CD8-positive, alpha-beta memory T cell (primary cell): ENCODE results near the gene LEMD2. TPM values are rescaled to one million over a fixed set of nuclear protein-coding genes. Genes with fewer than 3 reads are reported as not detected.

Experiments used
- CTCF ChIA-PET: fragments of 350-600 bp; sonication (Branson Sonifier 250); formaldehyde crosslinking; loops from one replicate; lab custom pipeline; 2021; ENCODE audit warnings: antibody characterized with exemption; lab: Charles Lee
- POLR2A ChIA-PET: fragments of 350-600 bp; sonication (Branson Sonifier 250); formaldehyde crosslinking; loops from one replicate; lab custom pipeline; 2021; ENCODE audit warnings: antibody characterized with exemption; lab: Charles Lee
- DNase-seq, 5 donors: peaks; one replicate each; pipeline versions ENCODE4 v3.0.0 to v3.0.0-alpha.2; 2020 to 2022; ENCODE audit warnings: mixed read lengths in 1 of 5
- H3K27ac ChIP-seq: one replicate; pipeline ENCODE4 v1.7.0; 2013; ENCODE audit warnings: low read depth, mild to moderate bottlenecking, low read length, moderate library complexity
- H3K27me3 ChIP-seq: 2 replicates; pipeline ENCODE4 v1.7.0; 2013; ENCODE audit warnings: low read length, mild to moderate bottlenecking; ENCODE audit not compliant: insufficient read depth, poor library complexity, severe bottlenecking
- H3K36me3 ChIP-seq: 2 replicates; pipeline ENCODE4 v1.7.0; 2013; ENCODE audit warnings: mild to moderate bottlenecking, low read length, moderate library complexity; ENCODE audit not compliant: insufficient read depth
- H3K4me1 ChIP-seq: 2 replicates; pipeline ENCODE4 v1.7.0; 2013; ENCODE audit warnings: mild to moderate bottlenecking, low read length, moderate library complexity; ENCODE audit not compliant: insufficient read depth
- H3K4me3 ChIP-seq: 2 replicates; pipeline ENCODE4 v1.7.0; 2013; ENCODE audit warnings: mild to moderate bottlenecking, low read length
- H3K9me3 ChIP-seq: 2 replicates; pipeline ENCODE4 v1.7.0; 2013; ENCODE audit warnings: mild to moderate bottlenecking, low read length
- H3K27ac Mint-ChIP-seq, 8 donors: one replicate each; pipeline ENCODE4 v1.8.0; 2020 to 2021; ENCODE audit warnings: mixed read lengths in 8 of 8, mild to moderate bottlenecking in 6 of 8, inconsistent platforms in 3 of 8, moderate library complexity in 3 of 8
- H3K27me3 Mint-ChIP-seq, 2 donors: one replicate each; pipeline ENCODE4 v1.8.0; 2020 to 2021; ENCODE audit warnings: mixed read lengths in 2 of 2, mild to moderate bottlenecking in 1 of 2, moderate library complexity in 1 of 2
- H3K36me3 Mint-ChIP-seq, 3 donors: one replicate each; pipeline ENCODE4 v1.8.0; 2020 to 2021; ENCODE audit warnings: mixed read lengths in 3 of 3, inconsistent platforms in 1 of 3, mild to moderate bottlenecking in 1 of 3
- H3K4me1 Mint-ChIP-seq, 3 donors: one replicate each; pipeline ENCODE4 v1.8.0; 2020 to 2021; ENCODE audit warnings: mixed read lengths in 3 of 3, inconsistent platforms in 1 of 3, mild to moderate bottlenecking in 1 of 3
- H3K4me3 Mint-ChIP-seq, 7 donors: one replicate each; pipeline ENCODE4 v1.8.0; 2020 to 2021; ENCODE audit warnings: mixed read lengths in 7 of 7, mild to moderate bottlenecking in 6 of 7, moderate library complexity in 4 of 7, inconsistent platforms in 2 of 7
- H3K9me3 Mint-ChIP-seq, 5 donors: one replicate each; pipeline ENCODE4 v1.8.0; 2020 to 2022; ENCODE audit warnings: mixed read lengths in 5 of 5, mild to moderate bottlenecking in 3 of 5, moderate library complexity in 2 of 5, inconsistent platforms in 1 of 5
- polyA plus RNA-seq: library from polyadenylated mRNA; unstranded; fragments of 300-500 nt; fragmentation: Illumina TruSeq; gene quantifications from one replicate; pipeline ENCODE4 v1.2.3, GENCODE V29; 2021
- total RNA-seq, 2 experiments: library from RNA; stranded (reverse); gene quantifications; one replicate each; pipeline ENCODE4 v1.2.3, GENCODE V29; 2021

LEMD2 gene
- total and polyA plus RNA-seq, 3 experiments from 2014 or later, result 45.4 to 55.5 (median 51.8) TPM

DNA sequence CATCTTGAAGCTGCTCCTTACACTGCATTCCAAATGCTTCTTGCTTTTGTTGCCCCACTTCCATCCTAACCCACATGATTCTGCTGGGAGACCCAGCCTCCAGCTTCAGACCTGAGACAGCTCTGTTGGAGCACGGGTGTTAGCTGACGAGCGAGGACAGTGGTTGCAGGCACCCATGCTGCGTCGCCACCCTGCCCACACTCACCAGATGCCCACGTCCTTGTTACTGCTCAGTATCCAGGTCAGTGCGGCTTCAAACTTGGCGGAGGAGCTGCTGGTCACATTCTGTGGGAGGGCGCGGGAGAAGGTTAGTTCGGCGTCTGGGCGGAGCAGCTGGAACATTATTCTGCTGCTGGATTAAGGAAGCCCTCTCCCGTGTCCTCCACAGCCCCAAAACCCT lies 9.0 kb downstream of the LEMD2 start:
- H3K4me1 ChIP-seq, result peaks cover 1% of the 10 kb centered on the region
- Mint-ChIP-seq H3K27me3 (no peaks in the 10 kb centered on the region), H3K4me1 (peaks cover 25 to 27% (median 26%) of the 10 kb centered on the region in 3 donors), H3K27ac (peak overlapping the region in 3 of 8 donors; percentile 23 to 67 (median 41)), H3K36me3 (peaks cover 9 to 100% (median 15%) of the 10 kb centered on the region in 3 donors), H3K9me3 (no peaks in the 10 kb centered on the region), H3K4me3 (no peak overlapping the region)
- H3K27me3 ChIP-seq, result no peaks in the 10 kb centered on the region
- H3K9me3 ChIP-seq, result no peaks in the 10 kb centered on the region
- ChIA-PET POLR2A (interaction anchor here (0.6 kb wide), 1 partner anchor 9 kb away, joined by 3 read pairs; the partner anchor contains the start of gene LEMD2), CTCF (interaction anchor here (0.7 to 3.7 kb wide), 4 partner anchors 9 to 384 kb away, joined by 3 to 13 read pairs (median 8); no protein-coding TSS in a partner anchor)
- DNase-seq, result no peak
- no peak overlapping the region for H3K4me3 ChIP-seq
- peaks cover 89% of the 10 kb centered on the region for H3K36me3 ChIP-seq
- H3K27ac ChIP-seq, result no peak overlapping the region

DNA sequence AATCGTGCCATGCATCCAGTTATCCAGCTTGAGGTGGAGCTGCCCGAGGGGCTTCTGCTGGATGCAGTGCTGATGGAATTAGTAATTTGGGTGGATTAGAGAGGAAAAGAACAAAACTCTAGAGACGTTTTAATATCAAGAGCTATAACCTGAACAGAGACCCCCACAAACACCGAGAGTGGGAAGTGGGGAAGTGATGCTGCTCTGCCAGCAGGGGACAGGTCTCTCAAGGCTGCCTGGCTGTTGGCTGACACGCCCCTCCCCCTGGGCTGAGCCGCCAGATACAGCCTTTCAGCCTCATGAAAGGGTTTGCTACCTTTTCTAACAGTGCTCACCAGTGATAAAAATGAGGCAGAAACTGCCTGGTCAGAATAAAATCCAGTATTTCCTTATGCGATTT lies 9.6 kb downstream of the LEMD2 start:
- H3K27ac Mint-ChIP-seq, result no peak overlapping the region
- Histone ChIP-seq H3K4me3 (no peak overlapping the region), H3K27ac (no peak overlapping the region), H3K9me3 (no peaks in the 10 kb centered on the region), H3K4me1 (no peaks in the 10 kb centered on the region), H3K27me3 (no peaks in the 10 kb centered on the region), H3K36me3 (peaks cover 89% of the 10 kb centered on the region)
- no peaks in the 10 kb centered on the region for H3K27me3 Mint-ChIP-seq
- ChIA-PET POLR2A (interaction anchor here (0.6 kb wide), 1 partner anchor 9 kb away, joined by 3 read pairs; the partner anchor contains the start of gene LEMD2), CTCF (interaction anchor here (1.2 to 3.7 kb wide), 3 partner anchors 8 to 248 kb away, joined by 7 to 13 read pairs (median 8); no protein-coding TSS in a partner anchor)
- H3K9me3 Mint-ChIP-seq, result no peaks in the 10 kb centered on the region
- peaks cover 9 to 100% (median 15%) of the 10 kb centered on the region in 3 donors for H3K36me3 Mint-ChIP-seq
- DNase-seq, result no peak
- H3K4me3 Mint-ChIP-seq, result no peak overlapping the region
- peaks cover 19 to 22% (median 20%) of the 10 kb centered on the region in 3 donors for H3K4me1 Mint-ChIP-seq

DNA sequence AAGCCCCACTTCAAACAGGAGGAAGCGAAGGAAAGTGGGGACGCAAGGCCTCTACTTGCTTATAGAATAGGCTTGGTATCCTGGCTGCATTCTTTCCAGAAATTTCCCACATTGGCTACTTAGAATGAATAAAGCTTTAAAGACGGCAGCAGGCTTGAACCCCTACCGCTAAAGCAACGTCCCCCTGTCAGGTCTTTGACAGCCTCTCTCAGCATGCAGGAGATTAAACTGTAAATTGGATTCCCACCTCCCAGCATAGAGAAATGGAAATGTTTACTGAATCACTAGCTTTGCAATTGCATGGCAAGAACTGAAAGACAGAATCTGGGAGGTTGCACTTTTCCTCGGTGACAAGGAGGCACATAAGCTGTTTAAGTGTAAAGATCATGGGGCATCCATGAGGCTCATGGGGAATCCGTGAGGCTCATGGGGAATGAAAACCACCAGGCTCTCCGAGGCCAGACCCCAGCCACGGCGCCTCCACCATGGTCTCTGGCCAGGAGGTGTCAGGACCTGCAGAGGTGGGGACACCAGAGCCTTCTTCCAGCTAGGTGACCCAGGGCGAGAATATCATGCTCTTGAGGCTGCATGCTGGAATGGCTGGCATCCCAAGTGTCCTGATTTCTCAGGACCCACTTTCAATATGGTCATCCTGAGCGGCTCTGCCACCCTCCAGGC lies 10.3 kb downstream of the LEMD2 start:
- Mint-ChIP-seq H3K36me3 (peaks cover 9 to 97% (median 15%) of the 10 kb centered on the region in 3 donors), H3K9me3 (no peaks in the 10 kb centered on the region), H3K4me3 (no peak overlapping the region), H3K27me3 (no peaks in the 10 kb centered on the region), H3K27ac (no peak overlapping the region), H3K4me1 (peaks cover 13 to 17% (median 13%) of the 10 kb centered on the region in 3 donors)
- Histone ChIP-seq H3K4me3 (no peak overlapping the region), H3K27me3 (no peaks in the 10 kb centered on the region), H3K27ac (no peak overlapping the region), H3K36me3 (peaks cover 83% of the 10 kb centered on the region), H3K4me1 (no peaks in the 10 kb centered on the region), H3K9me3 (no peaks in the 10 kb centered on the region)
- ChIA-PET CTCF (interaction anchor here (0.8 to 3.7 kb wide), 2 partner anchors 9 to 248 kb away, joined by 3 to 13 read pairs; no protein-coding TSS in a partner anchor), POLR2A (no interaction called here)
- no peak for DNase-seq

DNA sequence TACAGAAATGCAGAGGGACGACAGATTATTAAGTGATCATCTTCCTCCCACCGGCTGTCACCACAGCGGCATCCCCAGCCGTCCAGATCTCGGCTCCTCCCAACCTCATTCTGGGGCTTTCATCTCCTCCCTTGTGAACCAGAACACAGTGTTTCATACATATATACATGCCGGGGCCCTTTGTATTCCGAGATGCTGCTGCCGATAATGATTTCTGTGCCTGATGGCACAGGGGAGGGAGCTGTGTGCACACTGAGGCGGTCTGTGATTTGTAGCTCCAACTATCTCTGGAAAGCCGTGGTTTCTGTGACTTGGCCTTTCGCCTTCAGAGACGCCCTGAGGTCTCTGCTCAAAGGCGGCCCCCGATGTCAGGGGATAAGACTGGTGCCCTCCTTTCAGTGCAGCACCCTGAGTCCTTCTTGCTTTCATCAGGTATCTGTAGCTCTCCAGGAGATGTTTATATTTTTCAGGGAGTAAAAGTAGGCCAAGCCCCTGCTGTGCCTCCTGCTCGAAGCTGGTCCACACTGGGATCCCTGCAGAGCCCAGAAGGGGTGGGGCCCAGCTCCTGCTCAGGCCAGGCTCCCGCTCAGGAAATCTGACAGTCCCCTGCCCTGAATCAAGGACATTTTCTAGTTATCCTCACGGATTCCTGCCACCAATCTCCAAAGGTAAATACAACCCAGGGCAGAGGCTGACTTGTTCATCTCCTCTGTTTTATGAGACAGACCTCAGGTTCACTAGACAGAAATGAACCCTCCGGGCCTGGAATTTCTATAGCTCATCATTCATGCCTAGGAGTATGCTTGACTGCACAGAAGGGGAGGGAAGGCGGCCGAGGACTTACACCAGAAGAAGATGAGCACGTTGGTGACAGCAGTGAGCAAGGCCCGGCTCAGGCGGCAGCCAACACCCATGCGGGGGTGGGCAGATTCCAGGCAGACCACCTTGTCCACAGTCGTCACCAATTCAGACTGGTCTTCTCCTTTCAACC lies 11.2 kb downstream of the LEMD2 start:
- Histone ChIP-seq H3K4me1 (no peaks in the 10 kb centered on the region), H3K27ac (no peak overlapping the region), H3K36me3 (peaks cover 75% of the 10 kb centered on the region), H3K27me3 (no peaks in the 10 kb centered on the region), H3K9me3 (no peaks in the 10 kb centered on the region), H3K4me3 (no peak overlapping the region)
- ChIA-PET CTCF (interaction anchor here (0.8 to 3.7 kb wide), 3 partner anchors 8 to 249 kb away, joined by 3 to 13 read pairs (median 4); no protein-coding TSS in a partner anchor), POLR2A (no interaction called here)
- Mint-ChIP-seq H3K4me1 (peaks cover 11 to 17% (median 13%) of the 10 kb centered on the region in 3 donors), H3K36me3 (peaks cover 9 to 95% (median 17%) of the 10 kb centered on the region in 3 donors), H3K9me3 (no peaks in the 10 kb centered on the region), H3K27me3 (no peaks in the 10 kb centered on the region), H3K4me3 (no peak overlapping the region), H3K27ac (peak overlapping the region in 2 of 8 donors; percentile 27 to 79)
- no peak for DNase-seq

DNA sequence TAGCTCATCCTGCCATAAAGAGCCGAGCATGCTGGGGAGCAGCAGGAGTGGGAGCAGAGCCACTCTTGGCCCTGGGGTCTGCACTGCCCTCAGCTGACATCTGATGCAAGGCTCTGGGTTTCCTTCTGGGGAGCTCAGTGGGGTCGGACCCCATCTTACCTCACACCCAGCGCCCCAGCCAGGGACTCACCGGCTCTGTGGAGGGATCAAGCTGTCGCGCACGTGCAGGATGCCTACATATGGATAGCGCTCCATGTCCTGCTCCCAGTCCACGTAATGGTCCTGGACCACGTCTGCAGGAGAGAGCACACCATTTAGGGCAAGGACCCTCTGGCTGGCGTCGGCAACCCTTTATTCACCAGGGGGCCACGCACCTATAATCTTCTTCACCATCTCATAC lies 12.2 kb downstream of the LEMD2 start:
- peaks cover 11 to 17% (median 12%) of the 10 kb centered on the region in 3 donors for H3K4me1 Mint-ChIP-seq
- H3K27ac Mint-ChIP-seq, result peak overlapping the region in 1 of 8 donors; percentile 79
- ChIA-PET POLR2A (no interaction called here), CTCF (interaction anchor here (0.7 to 1.4 kb wide), 2 partner anchors 32 to 251 kb away, joined by 3 to 4 read pairs; no protein-coding TSS in a partner anchor)
- H3K27me3 Mint-ChIP-seq, result no peaks in the 10 kb centered on the region
- Histone ChIP-seq H3K36me3 (peaks cover 76% of the 10 kb centered on the region), H3K27ac (no peak overlapping the region), H3K4me3 (no peak overlapping the region), H3K4me1 (peaks cover 4% of the 10 kb centered on the region), H3K9me3 (no peaks in the 10 kb centered on the region), H3K27me3 (no peaks in the 10 kb centered on the region)
- no peaks in the 10 kb centered on the region for H3K9me3 Mint-ChIP-seq
- no peak overlapping the region for H3K4me3 Mint-ChIP-seq
- peaks cover 4 to 95% (median 13%) of the 10 kb centered on the region in 3 donors for H3K36me3 Mint-ChIP-seq
- no peak for DNase-seq

DNA sequence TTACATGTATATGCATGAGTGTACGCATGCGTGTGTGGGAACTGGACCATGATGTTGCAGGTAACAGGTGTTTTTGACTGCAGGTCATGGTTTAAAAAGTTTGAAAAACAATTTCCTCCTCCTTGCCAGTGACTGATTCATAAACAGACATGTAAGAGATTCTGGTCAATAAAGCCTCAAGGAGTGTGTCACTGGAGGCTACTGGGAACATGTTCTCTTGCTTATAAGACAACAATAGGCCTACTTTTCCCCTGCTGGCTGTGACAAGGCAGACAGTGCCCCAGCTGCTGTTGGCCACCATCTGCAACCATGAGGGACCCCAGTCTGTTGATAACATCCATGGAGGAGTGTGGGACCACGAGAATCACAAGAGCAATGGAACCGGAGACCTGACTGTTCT lies 12.7 kb downstream of the LEMD2 start:
- H3K27ac Mint-ChIP-seq, result no peak overlapping the region
- POLR2A ChIA-PET, result no interaction called here
- H3K4me3 Mint-ChIP-seq, result no peak overlapping the region
- Histone ChIP-seq H3K4me1 (peaks cover 6% of the 10 kb centered on the region), H3K27me3 (no peaks in the 10 kb centered on the region), H3K4me3 (no peak overlapping the region), H3K27ac (no peak overlapping the region), H3K9me3 (no peaks in the 10 kb centered on the region), H3K36me3 (peaks cover 75% of the 10 kb centered on the region)
- H3K4me1 Mint-ChIP-seq, result peaks cover 13 to 18% (median 17%) of the 10 kb centered on the region in 3 donors
- DNase-seq, result no peak
- H3K27me3 Mint-ChIP-seq, result no peaks in the 10 kb centered on the region
- H3K36me3 Mint-ChIP-seq, result peaks cover 4 to 90% (median 13%) of the 10 kb centered on the region in 3 donors
- CTCF ChIA-PET, result interaction anchor here (0.7 to 1.4 kb wide), 2 partner anchors 32 to 251 kb away, joined by 3 to 4 read pairs; no protein-coding TSS in a partner anchor
- no peaks in the 10 kb centered on the region for H3K9me3 Mint-ChIP-seq

DNA sequence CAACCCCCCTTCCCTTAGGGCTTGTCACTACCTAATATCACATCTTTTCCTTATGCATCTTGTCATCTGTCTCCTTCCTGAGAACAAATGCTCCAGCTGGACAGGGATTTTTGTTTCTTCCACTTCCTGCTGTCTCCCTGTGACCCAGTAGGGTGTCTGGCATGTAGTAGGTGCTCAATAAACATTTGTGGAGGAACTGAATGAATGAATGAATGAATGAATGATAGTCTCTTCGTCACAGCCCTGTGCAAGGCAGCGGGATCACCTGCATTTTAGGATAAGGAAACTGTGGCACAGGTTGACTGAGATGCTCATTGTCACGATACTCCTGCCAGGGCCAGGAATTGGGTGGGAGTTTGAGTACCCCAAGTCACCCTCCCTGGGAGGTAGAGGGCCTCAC lies 14.2 kb downstream of the LEMD2 start:
- H3K4me3 ChIP-seq, result no peak overlapping the region
- ChIA-PET POLR2A (interaction anchor here (0.7 kb wide), 1 partner anchor 125 kb away, joined by 5 read pairs; no protein-coding TSS in a partner anchor), CTCF (interaction anchor here (1.8 kb wide), 1 partner anchor 381 kb away, joined by 5 read pairs; no protein-coding TSS in a partner anchor)
- peaks cover 61% of the 10 kb centered on the region for H3K36me3 ChIP-seq
- DNase-seq, result no peak
- no peaks in the 10 kb centered on the region for H3K27me3 Mint-ChIP-seq
- H3K36me3 Mint-ChIP-seq, result peaks cover 4 to 77% (median 13%) of the 10 kb centered on the region in 3 donors
- H3K27ac Mint-ChIP-seq, result no peak overlapping the region
- no peaks in the 10 kb centered on the region for H3K27me3 ChIP-seq
- no peak overlapping the region for H3K27ac ChIP-seq
- H3K9me3 Mint-ChIP-seq, result no peaks in the 10 kb centered on the region
- H3K4me3 Mint-ChIP-seq, result no peak overlapping the region
- H3K4me1 Mint-ChIP-seq, result peaks cover 13 to 19% (median 16%) of the 10 kb centered on the region in 3 donors
- H3K4me1 ChIP-seq, result peaks cover 6% of the 10 kb centered on the region
- H3K9me3 ChIP-seq, result no peaks in the 10 kb centered on the region
